HG03039 (cell line): Measurements from ENCODE around the gene FOXR1.
"Not testable (repeated sequence)": the region's sequence is repeated elsewhere in the genome, so short reads cannot be mapped to it uniquely, and the experiment has no call there.

Source experiments
- ATAC-seq: cut with Tn5 transposase; IDR thresholded peaks from one replicate; pipeline ENCODE4 v1.9.1; 2021; ENCODE audit warnings: mild to moderate bottlenecking, moderate library complexity; ENCODE audit not compliant: unreplicated experiment

Gene FOXR1

GRCh38 chr11:118947091-118947490, 24.5 kb upstream of the FOXR1 start:
- ATAC-seq, result no peak

- ATAC-seq, result no peak
Observed at GRCh38 chr11:118948000-118948399, 23.6 kb upstream of the FOXR1 start.

GRCh38 chr11:118953265-118953664, 18.3 kb upstream of the FOXR1 start:
- no peak for ATAC-seq

- not testable (repeated sequence) for ATAC-seq
Observed at GRCh38 chr11:118953976-118954375, 17.6 kb upstream of the FOXR1 start.

GRCh38 chr11:118956094-118956846, 15.3 kb upstream of the FOXR1 start, which contains the start of gene UPK2:
Gene UPK2, plus strand, starts transcription at chr11:118956298. Its CDS starts 53 bp downstream, at chr11:118956351.
- no peak for ATAC-seq

GRCh38 chr11:118956847-118957469, 14.6 kb upstream of the FOXR1 start:
- ATAC-seq, result no peak

- ATAC-seq, result no peak
Observed at GRCh38 chr11:118957549-118957948, 14.0 kb upstream of the FOXR1 start.

GRCh38 chr11:118957968-118958367, 13.6 kb upstream of the FOXR1 start:
- ATAC-seq, result no peak

- ATAC-seq, result no peak
Observed at GRCh38 chr11:118958577-118958976, 13.0 kb upstream of the FOXR1 start.

GRCh38 chr11:118961189-118961588, 10.4 kb upstream of the FOXR1 start:
- ATAC-seq, result no peak

GRCh38 chr11:118961591-118961990, 10.0 kb upstream of the FOXR1 start:
- no peak for ATAC-seq

- ATAC-seq, result not testable (repeated sequence)
Observed at GRCh38 chr11:118969508-118969907, 2.1 kb upstream of the FOXR1 start.

- ATAC-seq, result no peak
Observed at GRCh38 chr11:118973985-118974384, 2.4 kb downstream of the FOXR1 start.

GRCh38 chr11:118975771-118976709, 4.5 kb downstream of the FOXR1 start:
- no peak for ATAC-seq

GRCh38 chr11:118979434-118979833, 7.9 kb downstream of the FOXR1 start:
- ATAC-seq, result no peak

- no peak for ATAC-seq
Observed at GRCh38 chr11:118980191-118980881, 8.8 kb downstream of the FOXR1 start.

GRCh38 chr11:118984337-118984736, 12.8 kb downstream of the FOXR1 start:
- not testable (repeated sequence) for ATAC-seq

GRCh38 chr11:118984825-118985224, 13.3 kb downstream of the FOXR1 start:
- no peak for ATAC-seq

GRCh38 chr11:118988280-118988679, 16.7 kb downstream of the FOXR1 start:
- no peak for ATAC-seq

GRCh38 chr11:118991486-118992038, 20.0 kb downstream of the FOXR1 start:
- ATAC-seq, result not testable (repeated sequence)
